ENCODE results near the gene QSOX1. TPM values are rescaled to one million over a fixed set of nuclear protein-coding genes. Genes with fewer than 3 reads are reported as not detected.
A peak's percentile ranks its signal among the peaks of the same experiment; 100 is the strongest.

The QSOX1 gene
- polyA plus RNA-seq, 4 donors, result 52.7 to 73.5 (median 63.2) TPM

- DNase-seq (ENCODE audit: low read depth in 4 of 4, low spot score in 2 of 4), result no peak
Measured at GRCh38 chr1:180145446-180145845, 9.2 kb upstream of the QSOX1 start.

GRCh38 chr1:180150982-180151381, 3.7 kb upstream of the QSOX1 start:
- no peak for DNase-seq (ENCODE audit: low read depth in 4 of 4, low spot score in 2 of 4)

GRCh38 chr1:180151508-180151907, 3.2 kb upstream of the QSOX1 start:
- DNase-seq (ENCODE audit: low read depth in 4 of 4, low spot score in 2 of 4), result no peak

GRCh38 chr1:180152588-180152987, 2.1 kb upstream of the QSOX1 start:
- DNase-seq (ENCODE audit: low read depth in 4 of 4, low spot score in 2 of 4), result no peak

GRCh38 chr1:180153032-180153431, 1.6 kb upstream of the QSOX1 start:
- no peak for DNase-seq (ENCODE audit: low read depth in 4 of 4, low spot score in 2 of 4)

GRCh38 chr1:180154003-180154324, 705 bp upstream of the QSOX1 start:
- no peak for DNase-seq (ENCODE audit: low read depth in 4 of 4, low spot score in 2 of 4)

GRCh38 chr1:180155182-180155682, 563 bp downstream of the QSOX1 start:
- peak in 1 of 4 donors; percentile 13 for DNase-seq (ENCODE audit: low read depth in 4 of 4, low spot score in 2 of 4)

- DNase-seq (ENCODE audit: low read depth in 4 of 4, low spot score in 2 of 4), result no peak
Measured at GRCh38 chr1:180156201-180156600, 1.5 kb downstream of the QSOX1 start.

- no peak for DNase-seq (ENCODE audit: low read depth in 4 of 4, low spot score in 2 of 4)
Measured at GRCh38 chr1:180156631-180157091, 2.0 kb downstream of the QSOX1 start.

GRCh38 chr1:180157108-180157507, 2.4 kb downstream of the QSOX1 start:
- no peak for DNase-seq (ENCODE audit: low read depth in 4 of 4, low spot score in 2 of 4)

GRCh38 chr1:180157576-180158057, 2.9 kb downstream of the QSOX1 start:
- no peak for DNase-seq (ENCODE audit: low read depth in 4 of 4, low spot score in 2 of 4)

GRCh38 chr1:180158149-180159147, 3.8 kb downstream of the QSOX1 start:
- DNase-seq (ENCODE audit: low read depth in 4 of 4, low spot score in 2 of 4), result no peak

GRCh38 chr1:180160357-180160756, 5.7 kb downstream of the QSOX1 start:
- no peak for DNase-seq (ENCODE audit: low read depth in 4 of 4, low spot score in 2 of 4)

- DNase-seq (ENCODE audit: low read depth in 4 of 4, low spot score in 2 of 4), result no peak
Measured at GRCh38 chr1:180163041-180163440, 8.4 kb downstream of the QSOX1 start.

- no peak for DNase-seq (ENCODE audit: low read depth in 4 of 4, low spot score in 2 of 4)
Measured at GRCh38 chr1:180165096-180165495, 10.4 kb downstream of the QSOX1 start.

GRCh38 chr1:180165509-180166435, 11.1 kb downstream of the QSOX1 start:
- no peak for DNase-seq (ENCODE audit: low read depth in 4 of 4, low spot score in 2 of 4)

GRCh38 chr1:180166436-180166800, 11.7 kb downstream of the QSOX1 start:
- DNase-seq (ENCODE audit: low read depth in 4 of 4, low spot score in 2 of 4), result no peak

- DNase-seq (ENCODE audit: low read depth in 4 of 4, low spot score in 2 of 4), result no peak
Measured at GRCh38 chr1:180167021-180167701, 12.5 kb downstream of the QSOX1 start.

GRCh38 chr1:180167721-180168467, 13.2 kb downstream of the QSOX1 start:
- no peak for DNase-seq (ENCODE audit: low read depth in 4 of 4, low spot score in 2 of 4)
